Smooth muscle cell (in vitro differentiated cells): ENCODE results near the gene DGKZ. TPM values are rescaled to one million over a fixed set of nuclear protein-coding genes. Genes with fewer than 3 reads are reported as not detected.
A peak's percentile ranks its signal among the peaks of the same experiment; 100 is the strongest.

Experiments
- DNase-seq: peaks from one replicate; lab custom pipeline; 2025; ENCODE audit not compliant: unreplicated experiment; lab: John Stamatoyannopoulos, UW
- H2AFZ ChIP-seq: fragments of 200-600 bp; sonication (generic); 2 replicates; pipeline ENCODE4 v1.6.0; 2016; ENCODE audit warnings: antibody characterized with exemption, low read depth, mild to moderate bottlenecking
- H3F3A ChIP-seq: fragments of 200-600 bp; sonication (generic); 2 replicates; pipeline ENCODE4 v1.6.0; 2017; ENCODE audit warnings: antibody characterized with exemption, low read depth
- H3K27ac ChIP-seq: fragments of 200-600 bp; sonication (generic); 2 replicates; pipeline ENCODE4 v1.5.1; 2016; ENCODE audit warnings: low read depth, mild to moderate bottlenecking
- H3K27me3 ChIP-seq: fragments of 200-600 bp; sonication (generic); 2 replicates; pipeline ENCODE4 v1.6.1; 2016; ENCODE audit warnings: low read depth, mild to moderate bottlenecking
- H3K36me3 ChIP-seq: fragments of 200-600 bp; sonication (generic); 2 replicates; pipeline ENCODE4 v1.5.1; 2016; ENCODE audit warnings: low read depth
- H3K4me1 ChIP-seq: fragments of 200-600 bp; sonication (generic); 2 replicates; pipeline ENCODE4 v1.5.1; 2016; ENCODE audit warnings: low read depth
- H3K4me2 ChIP-seq: fragments of 200-600 bp; sonication (generic); 2 replicates; pipeline ENCODE4 v1.6.0; 2016; ENCODE audit warnings: mild to moderate bottlenecking
- H3K4me3 ChIP-seq: fragments of 200-600 bp; sonication (generic); 2 replicates; pipeline ENCODE4 v1.5.1; 2016; ENCODE audit warnings: mild to moderate bottlenecking
- H3K79me2 ChIP-seq: fragments of 200-600 bp; sonication (generic); 2 replicates; pipeline ENCODE4 v1.6.0; 2016; ENCODE audit warnings: low read depth, mild to moderate bottlenecking
- H3K9ac ChIP-seq: fragments of 200-600 bp; sonication (generic); 2 replicates; pipeline ENCODE4 v1.6.0; 2016; ENCODE audit warnings: low read depth
- H3K9me3 ChIP-seq: fragments of 200-600 bp; sonication (generic); replicated peaks from 2 replicates; pipeline ENCODE4 v1.5.1; 2016; ENCODE audit warnings: low read depth
- H4K20me1 ChIP-seq: fragments of 200-600 bp; sonication (generic); 2 replicates; pipeline ENCODE4 v1.6.0; 2016; ENCODE audit warnings: low read depth
- WGBS: methylation state at CpG from one replicate; pipeline ENCODE4 v1.1.7; 2016; ENCODE audit warnings: low lambda C conversion rate; 5-methylcytosine and 5-hydroxymethylcytosine counted together
- polyA plus RNA-seq: library from polyadenylated mRNA; unstranded; fragments of >200 nt; fragmentation: Nextera tagmentation; extraction: Ambion mirVana; gene quantifications from 2 replicates; pipeline ENCODE4 v1.2.1, GENCODE V29; 2016
- total RNA-seq: library from RNA; depleted of rRNA; stranded (reverse); fragments of >200 nt; gene quantifications from 2 replicates; pipeline ENCODE4 v1.2.3, GENCODE V29; 2014
- TF ChIP-seq, protein P1 (sequence below): fragments of 200-600 bp; sonication (generic); IDR thresholded peaks from 2 replicates; pipeline ENCODE4 v1.5.1; 2017; ENCODE audit warnings: borderline replicate concordance, mild to moderate bottlenecking, antibody characterized with exemption; ENCODE audit not compliant: insufficient read depth, poor library complexity, severe bottlenecking

DGKZ gene
- total and polyA plus RNA-seq, 2 experiments from 2014 or later = 30.7 to 42.1 TPM

DNA sequence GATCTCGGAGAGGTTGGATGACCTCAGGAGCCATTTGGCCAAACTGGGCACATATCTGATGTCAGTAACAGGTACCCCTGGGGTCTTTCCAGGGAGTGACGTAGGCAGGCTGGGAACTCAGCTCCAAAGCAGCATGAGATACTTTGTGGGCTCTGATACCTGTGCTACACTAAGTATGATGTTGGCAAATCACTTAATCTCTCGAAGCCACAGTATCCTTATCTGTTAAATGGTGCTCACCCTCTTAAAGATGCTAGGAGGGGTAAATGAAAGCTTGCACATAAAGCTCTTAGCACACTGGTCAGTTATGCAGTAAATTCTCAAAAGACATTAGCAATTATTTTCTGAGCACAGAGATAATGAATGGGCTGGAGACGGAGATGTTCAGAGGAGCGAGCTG lies 17.1 kb upstream of the DGKZ start:
- H3K79me2 ChIP-seq = no peaks in the 10 kb centered on the region
- TF ChIP-seq, protein P1, sequence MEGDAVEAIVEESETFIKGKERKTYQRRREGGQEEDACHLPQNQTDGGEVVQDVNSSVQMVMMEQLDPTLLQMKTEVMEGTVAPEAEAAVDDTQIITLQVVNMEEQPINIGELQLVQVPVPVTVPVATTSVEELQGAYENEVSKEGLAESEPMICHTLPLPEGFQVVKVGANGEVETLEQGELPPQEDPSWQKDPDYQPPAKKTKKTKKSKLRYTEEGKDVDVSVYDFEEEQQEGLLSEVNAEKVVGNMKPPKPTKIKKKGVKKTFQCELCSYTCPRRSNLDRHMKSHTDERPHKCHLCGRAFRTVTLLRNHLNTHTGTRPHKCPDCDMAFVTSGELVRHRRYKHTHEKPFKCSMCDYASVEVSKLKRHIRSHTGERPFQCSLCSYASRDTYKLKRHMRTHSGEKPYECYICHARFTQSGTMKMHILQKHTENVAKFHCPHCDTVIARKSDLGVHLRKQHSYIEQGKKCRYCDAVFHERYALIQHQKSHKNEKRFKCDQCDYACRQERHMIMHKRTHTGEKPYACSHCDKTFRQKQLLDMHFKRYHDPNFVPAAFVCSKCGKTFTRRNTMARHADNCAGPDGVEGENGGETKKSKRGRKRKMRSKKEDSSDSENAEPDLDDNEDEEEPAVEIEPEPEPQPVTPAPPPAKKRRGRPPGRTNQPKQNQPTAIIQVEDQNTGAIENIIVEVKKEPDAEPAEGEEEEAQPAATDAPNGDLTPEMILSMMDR = no peak
- no peak overlapping the region for H3K27ac ChIP-seq
- no peaks in the 10 kb centered on the region for H4K20me1 ChIP-seq
- H3F3A ChIP-seq = peaks cover 8% of the 10 kb centered on the region
- no peak overlapping the region for H2AFZ ChIP-seq
- peaks cover 22% of the 10 kb centered on the region for H3K4me1 ChIP-seq
- H3K4me3 ChIP-seq = no peak overlapping the region
- 50% methylated on average over 5 of the region's 5 CpGs for WGBS
- peak overlapping the region; percentile 10 for H3K4me2 ChIP-seq
- no peak for DNase-seq
- H3K9me3 ChIP-seq = no peaks in the 10 kb centered on the region
- peaks cover 4% of the 10 kb centered on the region for H3K27me3 ChIP-seq
- H3K36me3 ChIP-seq = no peaks in the 10 kb centered on the region
- H3K9ac ChIP-seq = no peak overlapping the region

GRCh38 chr11:46330563-46331281 lies 16.5 kb upstream of the DGKZ start:
- peaks cover 4% of the 10 kb centered on the region for H3K27me3 ChIP-seq
- H3K4me3 ChIP-seq = no peak overlapping the region
- TF ChIP-seq, protein P1 = no peak
- no peaks in the 10 kb centered on the region for H3K36me3 ChIP-seq
- H3K79me2 ChIP-seq = no peaks in the 10 kb centered on the region
- H3K4me1 ChIP-seq = peaks cover 22% of the 10 kb centered on the region
- WGBS = 22% methylated on average over 11 of the region's 11 CpGs
- DNase-seq = no peak
- H3F3A ChIP-seq = peaks cover 8% of the 10 kb centered on the region
- H3K9ac ChIP-seq = no peak overlapping the region
- no peaks in the 10 kb centered on the region for H4K20me1 ChIP-seq
- no peak overlapping the region for H2AFZ ChIP-seq
- H3K9me3 ChIP-seq = no peaks in the 10 kb centered on the region
- peak overlapping the region; percentile 10 for H3K4me2 ChIP-seq
- H3K27ac ChIP-seq = no peak overlapping the region

GRCh38 chr11:46331282-46331984 lies 15.8 kb upstream of the DGKZ start:
- Histone ChIP-seq H3K9me3 (no peaks in the 10 kb centered on the region), H4K20me1 (no peaks in the 10 kb centered on the region), H2AFZ (no peak overlapping the region), H3K79me2 (no peaks in the 10 kb centered on the region), H3K27me3 (peaks cover 4% of the 10 kb centered on the region), H3K9ac (no peak overlapping the region), H3K4me1 (peaks cover 28% of the 10 kb centered on the region), H3F3A (peaks cover 9% of the 10 kb centered on the region), H3K36me3 (no peaks in the 10 kb centered on the region), H3K27ac (no peak overlapping the region), H3K4me2 (no peak overlapping the region), H3K4me3 (no peak overlapping the region)
- DNase-seq = no peak
- TF ChIP-seq, protein P1 = no peak
- whole genome bisulfite sequencing = 35% methylated on average over 5 of the region's 5 CpGs
